Suprapubic skin (tissue), 3 donors: ENCODE measurements around the gene GALNT7.

ENCODE experiments used
- CTCF ChIP-seq, 2 donors: fragments of 200-600 bp in 1 of 2; fragments of 450-650 bp in 1 of 2; sonication (generic) in 1 of 2; IDR thresholded peaks; one replicate each; pipeline ENCODE4 v1.5.1; 2016 to 2019; ENCODE audit warnings: antibody characterized with exemption in 2 of 2, mild to moderate bottlenecking in 1 of 2, moderate library complexity in 1 of 2
- POLR2AphosphoS5 ChIP-seq, 3 donors: sonication (generic); formaldehyde crosslinking; IDR thresholded peaks; one replicate each; pipeline ENCODE4 v1.6.1; 2017; ENCODE audit warnings: antibody characterized with exemption in 3 of 3

- TF ChIP-seq CTCF (IDR thresholded peaks at IDR 0.05), result no peak
- no peak for TF ChIP-seq POLR2AphosphoS5 (IDR thresholded peaks at IDR 0.05)
Measured at GRCh38 chr4:173121076-173121561, 47.5 kb upstream of the GALNT7 start.
